ENCODE results near the gene DNAJC30.

DNA sequence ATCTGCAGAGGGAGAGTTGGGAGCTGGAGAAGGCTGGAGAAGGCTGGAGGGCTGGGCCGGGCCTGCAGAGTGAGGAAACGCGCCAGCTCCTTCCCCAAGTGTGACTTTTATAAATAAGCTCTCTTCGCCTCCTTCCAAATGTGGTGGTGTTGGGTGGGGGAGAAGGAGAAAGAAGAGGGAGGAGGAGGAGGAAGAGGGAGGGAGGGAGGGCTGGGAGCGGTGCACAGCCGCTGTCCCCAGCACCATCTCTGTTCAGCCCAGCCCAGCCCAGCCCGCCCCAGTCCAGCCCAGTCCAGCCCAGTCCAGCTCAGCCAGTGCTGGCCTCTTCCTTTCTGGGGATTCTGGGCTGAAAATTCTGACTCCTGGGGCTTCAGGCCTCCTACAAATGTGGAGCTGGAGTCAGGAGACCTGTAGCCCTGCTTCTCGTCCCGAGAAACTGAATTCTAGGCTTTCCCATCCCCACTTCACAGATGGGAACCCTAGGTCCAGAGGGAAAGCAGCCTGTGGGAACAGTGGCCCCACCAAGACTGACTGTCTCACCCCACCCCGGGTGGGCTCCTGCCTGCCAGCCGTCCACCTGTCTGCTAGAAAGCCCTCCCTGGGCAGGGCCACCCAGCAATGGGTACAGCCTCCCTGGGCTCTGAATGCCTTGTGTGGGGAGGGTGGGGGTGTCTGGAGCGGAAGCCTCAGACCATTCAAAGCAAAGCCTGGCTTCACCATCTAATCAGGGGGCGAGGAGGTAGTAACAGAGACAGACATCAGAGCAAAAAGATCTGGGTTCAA is 34.0 kb upstream of the DNAJC30 start:
- TF ChIP-seq, protein P1, sequence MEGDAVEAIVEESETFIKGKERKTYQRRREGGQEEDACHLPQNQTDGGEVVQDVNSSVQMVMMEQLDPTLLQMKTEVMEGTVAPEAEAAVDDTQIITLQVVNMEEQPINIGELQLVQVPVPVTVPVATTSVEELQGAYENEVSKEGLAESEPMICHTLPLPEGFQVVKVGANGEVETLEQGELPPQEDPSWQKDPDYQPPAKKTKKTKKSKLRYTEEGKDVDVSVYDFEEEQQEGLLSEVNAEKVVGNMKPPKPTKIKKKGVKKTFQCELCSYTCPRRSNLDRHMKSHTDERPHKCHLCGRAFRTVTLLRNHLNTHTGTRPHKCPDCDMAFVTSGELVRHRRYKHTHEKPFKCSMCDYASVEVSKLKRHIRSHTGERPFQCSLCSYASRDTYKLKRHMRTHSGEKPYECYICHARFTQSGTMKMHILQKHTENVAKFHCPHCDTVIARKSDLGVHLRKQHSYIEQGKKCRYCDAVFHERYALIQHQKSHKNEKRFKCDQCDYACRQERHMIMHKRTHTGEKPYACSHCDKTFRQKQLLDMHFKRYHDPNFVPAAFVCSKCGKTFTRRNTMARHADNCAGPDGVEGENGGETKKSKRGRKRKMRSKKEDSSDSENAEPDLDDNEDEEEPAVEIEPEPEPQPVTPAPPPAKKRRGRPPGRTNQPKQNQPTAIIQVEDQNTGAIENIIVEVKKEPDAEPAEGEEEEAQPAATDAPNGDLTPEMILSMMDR (IDR thresholded peaks at IDR 0.05) = no peak
- no peak for TF ChIP-seq ZFX (IDR thresholded peaks at IDR 0.05; ENCODE audit: borderline replicate concordance)
